Astrocyte (in vitro differentiated cells and primary cell): ENCODE measurements around the gene FRMD5. TPM values are rescaled to one million over a fixed set of nuclear protein-coding genes. Genes with fewer than 3 reads are reported as not detected.
A peak's percentile ranks its signal among the peaks of the same experiment; 100 is the strongest.

ENCODE experiments used
- DNase-seq: peaks from one replicate; pipeline ENCODE4 v3.0.0-alpha.2; 2010; ENCODE audit warnings: low read depth
- FAIRE-seq: peaks from 2 replicates; lab custom pipeline; 2011; peaks lifted over from hg19 to GRCh38; lab: Jason Lieb, UNC
- H2AFZ ChIP-seq: 2 replicates; pipeline ENCODE4 v1.6.0; 2012; ENCODE audit warnings: low read depth, low read length, inconsistent platforms
- H3K27ac ChIP-seq: 2 replicates; pipeline ENCODE4 v1.5.1; 2011; ENCODE audit warnings: low read depth, low read length, inconsistent platforms
- H3K27me3 ChIP-seq: 2 replicates; pipeline ENCODE4 v1.6.0; 2011; ENCODE audit warnings: low read length, inconsistent platforms; ENCODE audit not compliant: insufficient read depth
- H3K36me3 ChIP-seq: 2 replicates; pipeline ENCODE4 v1.5.1; 2011; ENCODE audit warnings: low read length, inconsistent platforms; ENCODE audit not compliant: insufficient read depth
- H3K4me1 ChIP-seq: 2 replicates; pipeline ENCODE4 v1.5.1; 2011; ENCODE audit warnings: low read length, inconsistent platforms; ENCODE audit not compliant: insufficient read depth
- H3K4me2 ChIP-seq: 2 replicates; pipeline ENCODE4 v1.6.0; 2012; ENCODE audit warnings: low read length, inconsistent platforms
- H3K4me3 ChIP-seq: 2 replicates; pipeline ENCODE4 v1.5.1; 2011; ENCODE audit warnings: low read depth, mild to moderate bottlenecking, low read length, inconsistent platforms; ENCODE audit not compliant: insufficient read depth
- H3K79me2 ChIP-seq: 2 replicates; pipeline ENCODE4 v1.6.0; 2012; ENCODE audit warnings: mild to moderate bottlenecking, low read length, inconsistent platforms; ENCODE audit not compliant: insufficient read depth
- H3K9ac ChIP-seq: 2 replicates; pipeline ENCODE4 v1.6.0; 2012; ENCODE audit warnings: mild to moderate bottlenecking, low read length, inconsistent platforms
- H3K9me3 ChIP-seq: 2 replicates; pipeline ENCODE4 v1.5.1; 2012; ENCODE audit warnings: low read depth, mild to moderate bottlenecking, low read length, inconsistent platforms; ENCODE audit not compliant: insufficient read depth
- H4K20me1 ChIP-seq: 2 replicates; pipeline ENCODE4 v1.6.0; 2012; ENCODE audit warnings: low read length, inconsistent platforms; ENCODE audit not compliant: insufficient read depth
- H3K27ac Mint-ChIP-seq: one replicate; pipeline ENCODE4 v1.8.0; 2021; ENCODE audit warnings: mild to moderate bottlenecking, mixed read lengths; ENCODE audit not compliant: unreplicated experiment
- H3K27me3 Mint-ChIP-seq: one replicate; pipeline ENCODE4 v1.8.0; 2021; ENCODE audit warnings: low read depth, mixed read lengths; ENCODE audit not compliant: unreplicated experiment
- H3K36me3 Mint-ChIP-seq: one replicate; pipeline ENCODE4 v1.8.0; 2021; ENCODE audit warnings: low read depth, mixed read lengths; ENCODE audit not compliant: unreplicated experiment
- H3K4me1 Mint-ChIP-seq: one replicate; pipeline ENCODE4 v1.8.0; 2021; ENCODE audit warnings: low read depth, mixed read lengths; ENCODE audit not compliant: unreplicated experiment
- H3K4me3 Mint-ChIP-seq: one replicate; pipeline ENCODE4 v1.8.0; 2021; ENCODE audit warnings: mild to moderate bottlenecking, moderate library complexity, mixed read lengths; ENCODE audit not compliant: unreplicated experiment
- H3K9me3 Mint-ChIP-seq: one replicate; pipeline ENCODE4 v1.8.0; 2021; ENCODE audit warnings: mild to moderate bottlenecking, mixed read lengths; ENCODE audit not compliant: unreplicated experiment
- EZH2 ChIP-seq: IDR thresholded peaks from 2 replicates; pipeline ENCODE4 v1.6.1; 2012; ENCODE audit warnings: mild to moderate bottlenecking, low read length, inconsistent platforms; ENCODE audit not compliant: insufficient read depth
- total RNA-seq: library from RNA; stranded (reverse); gene quantifications from 2 replicates; pipeline ENCODE4 v1.2.1, GENCODE V29; 2021
- TF ChIP-seq, protein P1 (sequence below): IDR thresholded peaks from 2 replicates; pipeline ENCODE4 v1.5.1; 2011; ENCODE audit warnings: low read depth, mild to moderate bottlenecking, inconsistent platforms, low read length, moderate library complexity; ENCODE audit not compliant: insufficient read depth

Gene FRMD5
- total RNA-seq, 1 donor from 2014 or later, result 19.6 TPM

- H3K4me2 ChIP-seq, result no peak overlapping the region
- H3K27me3 ChIP-seq, result no peaks in the 10 kb centered on the region
- Mint-ChIP-seq H3K9me3 (no peaks in the 10 kb centered on the region), H3K4me1 (peaks cover 10% of the 10 kb centered on the region), H3K27ac (no peak overlapping the region), H3K27me3 (no peaks in the 10 kb centered on the region), H3K4me3 (no peak overlapping the region), H3K36me3 (peaks cover 2% of the 10 kb centered on the region)
- no peak overlapping the region for H3K4me3 ChIP-seq
- FAIRE-seq (no peak), DNase-seq (no peak)
- no peak overlapping the region for H3K9ac ChIP-seq
- no peak overlapping the region for H2AFZ ChIP-seq
- no peaks in the 10 kb centered on the region for H3K36me3 ChIP-seq
- peaks cover 15% of the 10 kb centered on the region for H3K79me2 ChIP-seq
- H3K27ac ChIP-seq, result no peak overlapping the region
- peaks cover 11% of the 10 kb centered on the region for H4K20me1 ChIP-seq
- TF ChIP-seq, protein P1, sequence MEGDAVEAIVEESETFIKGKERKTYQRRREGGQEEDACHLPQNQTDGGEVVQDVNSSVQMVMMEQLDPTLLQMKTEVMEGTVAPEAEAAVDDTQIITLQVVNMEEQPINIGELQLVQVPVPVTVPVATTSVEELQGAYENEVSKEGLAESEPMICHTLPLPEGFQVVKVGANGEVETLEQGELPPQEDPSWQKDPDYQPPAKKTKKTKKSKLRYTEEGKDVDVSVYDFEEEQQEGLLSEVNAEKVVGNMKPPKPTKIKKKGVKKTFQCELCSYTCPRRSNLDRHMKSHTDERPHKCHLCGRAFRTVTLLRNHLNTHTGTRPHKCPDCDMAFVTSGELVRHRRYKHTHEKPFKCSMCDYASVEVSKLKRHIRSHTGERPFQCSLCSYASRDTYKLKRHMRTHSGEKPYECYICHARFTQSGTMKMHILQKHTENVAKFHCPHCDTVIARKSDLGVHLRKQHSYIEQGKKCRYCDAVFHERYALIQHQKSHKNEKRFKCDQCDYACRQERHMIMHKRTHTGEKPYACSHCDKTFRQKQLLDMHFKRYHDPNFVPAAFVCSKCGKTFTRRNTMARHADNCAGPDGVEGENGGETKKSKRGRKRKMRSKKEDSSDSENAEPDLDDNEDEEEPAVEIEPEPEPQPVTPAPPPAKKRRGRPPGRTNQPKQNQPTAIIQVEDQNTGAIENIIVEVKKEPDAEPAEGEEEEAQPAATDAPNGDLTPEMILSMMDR, result no peak
- TF ChIP-seq EZH2, result no peak
- H3K9me3 ChIP-seq, result no peaks in the 10 kb centered on the region
- peaks cover 4% of the 10 kb centered on the region for H3K4me1 ChIP-seq
Measured at GRCh38 chr15:43941071-43941470, 254.0 kb downstream of the FRMD5 start.

DNA sequence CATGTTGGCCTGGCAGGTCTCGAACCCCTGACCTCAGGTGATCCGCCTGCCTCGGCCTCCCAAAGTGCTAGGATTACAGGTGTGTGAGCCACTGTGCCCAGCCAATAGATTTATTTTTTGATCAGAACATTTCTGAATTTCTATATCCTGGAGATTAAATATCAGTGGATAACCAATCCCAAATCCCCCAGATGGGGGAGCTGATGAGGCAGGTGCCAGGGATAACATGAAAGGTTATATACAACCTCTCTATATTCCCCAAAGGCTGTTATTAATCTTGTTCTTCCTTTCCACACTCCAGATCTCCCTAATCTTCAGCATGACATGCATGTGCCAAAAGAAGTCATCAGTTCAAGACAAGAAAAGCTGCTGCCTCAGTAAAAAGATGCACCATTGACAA lies 256.0 kb downstream of the FRMD5 start:
- H3K4me1 Mint-ChIP-seq, result peaks cover 20% of the 10 kb centered on the region
- H4K20me1 ChIP-seq, result peaks cover 14% of the 10 kb centered on the region
- no peak overlapping the region for H3K4me3 ChIP-seq
- FAIRE-seq, result no peak
- H3K27me3 ChIP-seq, result no peaks in the 10 kb centered on the region
- H3K27ac Mint-ChIP-seq, result no peak overlapping the region
- no peaks in the 10 kb centered on the region for H3K9me3 Mint-ChIP-seq
- DNase-seq, result no peak
- H3K36me3 ChIP-seq, result no peaks in the 10 kb centered on the region
- H3K36me3 Mint-ChIP-seq, result peaks cover 7% of the 10 kb centered on the region
- no peaks in the 10 kb centered on the region for H3K27me3 Mint-ChIP-seq
- no peak overlapping the region for H3K4me2 ChIP-seq
- TF ChIP-seq, protein P1, result peak; percentile 39
- no peak for TF ChIP-seq EZH2
- no peak overlapping the region for H3K4me3 Mint-ChIP-seq
- H3K79me2 ChIP-seq, result peaks cover 23% of the 10 kb centered on the region
- no peaks in the 10 kb centered on the region for H3K9me3 ChIP-seq
- peaks cover 4% of the 10 kb centered on the region for H3K4me1 ChIP-seq
- no peak overlapping the region for H3K27ac ChIP-seq
- H2AFZ ChIP-seq, result no peak overlapping the region
- H3K9ac ChIP-seq, result no peak overlapping the region

GRCh38 chr15:43934480-43934879 lies 260.6 kb downstream of the FRMD5 start:
- FAIRE-seq (no peak), DNase-seq (no peak)
- no peak overlapping the region for H3K9ac ChIP-seq
- H3K27ac ChIP-seq, result no peak overlapping the region
- no peaks in the 10 kb centered on the region for H3K27me3 ChIP-seq
- no peaks in the 10 kb centered on the region for H3K36me3 ChIP-seq
- H3K4me3 ChIP-seq, result no peak overlapping the region
- H4K20me1 ChIP-seq, result peaks cover 49% of the 10 kb centered on the region
- Mint-ChIP-seq H3K4me3 (no peak overlapping the region), H3K4me1 (peaks cover 49% of the 10 kb centered on the region), H3K9me3 (no peaks in the 10 kb centered on the region), H3K27me3 (no peaks in the 10 kb centered on the region), H3K27ac (peak overlapping the region; percentile 58), H3K36me3 (peaks cover 7% of the 10 kb centered on the region)
- H2AFZ ChIP-seq, result no peak overlapping the region
- H3K4me2 ChIP-seq, result no peak overlapping the region
- H3K4me1 ChIP-seq, result peaks cover 15% of the 10 kb centered on the region
- H3K79me2 ChIP-seq, result peaks cover 37% of the 10 kb centered on the region
- TF ChIP-seq EZH2, result no peak
- TF ChIP-seq, protein P1, result no peak
- no peaks in the 10 kb centered on the region for H3K9me3 ChIP-seq
